DOHH2 (cell line): ENCODE results near the gene C2.

ENCODE experiments used
- EZH2phosphoT487 ChIP-seq: fragments of 200-600 bp; sonication (generic); IDR thresholded peaks from 2 replicates; pipeline ENCODE4 v1.6.1; 2017; ENCODE audit warnings: borderline replicate concordance, mild to moderate bottlenecking, antibody characterized with exemption, low read length, moderate library complexity, mixed read lengths
- TF ChIP-seq, protein P1 (sequence below): fragments of 200-600 bp; sonication (generic); IDR thresholded peaks from one replicate; pipeline ENCODE4 v1.5.1; 2014; ENCODE audit warnings: antibody characterized with exemption, mild to moderate bottlenecking, low read depth, low read length; ENCODE audit not compliant: poor library complexity, severe bottlenecking

DNA sequence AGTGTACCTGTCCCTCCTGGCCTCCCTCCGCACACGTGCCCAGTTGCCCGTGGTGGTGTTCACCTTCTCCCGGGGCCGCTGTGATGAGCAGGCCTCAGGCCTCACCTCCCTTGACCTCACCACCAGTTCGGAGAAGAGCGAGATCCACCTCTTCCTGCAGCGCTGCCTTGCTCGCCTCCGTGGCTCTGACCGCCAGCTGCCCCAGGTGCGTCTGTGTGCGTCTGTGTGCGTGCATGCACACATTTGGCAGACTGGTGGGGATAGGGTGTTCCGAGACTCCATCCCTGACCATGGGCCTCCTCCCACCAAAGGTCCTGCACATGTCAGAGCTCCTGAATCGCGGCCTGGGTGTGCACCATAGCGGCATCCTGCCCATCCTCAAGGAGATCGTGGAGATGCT lies 36.4 kb downstream of the C2 start:
- TF ChIP-seq, protein P1, sequence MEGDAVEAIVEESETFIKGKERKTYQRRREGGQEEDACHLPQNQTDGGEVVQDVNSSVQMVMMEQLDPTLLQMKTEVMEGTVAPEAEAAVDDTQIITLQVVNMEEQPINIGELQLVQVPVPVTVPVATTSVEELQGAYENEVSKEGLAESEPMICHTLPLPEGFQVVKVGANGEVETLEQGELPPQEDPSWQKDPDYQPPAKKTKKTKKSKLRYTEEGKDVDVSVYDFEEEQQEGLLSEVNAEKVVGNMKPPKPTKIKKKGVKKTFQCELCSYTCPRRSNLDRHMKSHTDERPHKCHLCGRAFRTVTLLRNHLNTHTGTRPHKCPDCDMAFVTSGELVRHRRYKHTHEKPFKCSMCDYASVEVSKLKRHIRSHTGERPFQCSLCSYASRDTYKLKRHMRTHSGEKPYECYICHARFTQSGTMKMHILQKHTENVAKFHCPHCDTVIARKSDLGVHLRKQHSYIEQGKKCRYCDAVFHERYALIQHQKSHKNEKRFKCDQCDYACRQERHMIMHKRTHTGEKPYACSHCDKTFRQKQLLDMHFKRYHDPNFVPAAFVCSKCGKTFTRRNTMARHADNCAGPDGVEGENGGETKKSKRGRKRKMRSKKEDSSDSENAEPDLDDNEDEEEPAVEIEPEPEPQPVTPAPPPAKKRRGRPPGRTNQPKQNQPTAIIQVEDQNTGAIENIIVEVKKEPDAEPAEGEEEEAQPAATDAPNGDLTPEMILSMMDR, result no peak
- no peak for TF ChIP-seq EZH2phosphoT487
